Heart left ventricle (tissue), 13 donors: ENCODE data around the gene MAP1A.

Experiments
- CTCF ChIP-seq, 12 donors: fragments of 200-600 bp; sonication (generic) in 4 of 12; IDR thresholded peaks; one replicate each; pipeline versions ENCODE4 v1.5.0 to v1.8.0; 2018 to 2022; ENCODE audit warnings: antibody characterized with exemption in 12 of 12, mild to moderate bottlenecking in 5 of 12
- POLR2A ChIP-seq, 2 donors: fragments of 450-650 bp; IDR thresholded peaks; one replicate each; pipeline ENCODE4 v1.6.1; 2017; ENCODE audit warnings: antibody characterized with exemption in 2 of 2, mild to moderate bottlenecking in 2 of 2, moderate library complexity in 2 of 2
- donor health status: ischemic (EF 13 %, LVEDD 7.1; RV severe dilation, severe dysfunction).
- donor health status: DM: no; HTN: yes; CAD: no.
- donor health status: DM: no; HTN: no; CAD: no.
- donor health status: ischemic (EF 25% LVEDD 6.9; RV normal size, moderate dysfunction).
- donor health status: ischemic (EF 25% LVEDD 5.7; RV mildly dilated, moderate dysfunction).
- donor health status: ischemic (EF 35%, LVEDD 5.7; RV mildly dilated, moderate dysfunction).
- donor health status: nonischemic (EF 11% LVEDD 7.7; RV severe dilation, severe dysfunction).
- donor health status: DM: yes; HTN: yes; CAD: no.
- donor health status: PGD.
- donor health status: ischemic (EF 29% LVEDD 5.4; RV normal size, mild dysfunction).
- donor health status: nonischemic (EF 23%, LVEDD 6.1; RV moderate dilation, normal function).

- TF ChIP-seq CTCF (IDR thresholded peaks at IDR 0.05): no peak
- no peak for TF ChIP-seq POLR2A (IDR thresholded peaks at IDR 0.05)
Observed at GRCh38 chr15:43499635-43500034, 17.8 kb upstream of the MAP1A start.
